ENCODE data around the gene FASN.

GRCh38 chr17:82035488-82035887 lies 62.5 kb downstream of the FASN start:
- TF ChIP-seq POLR2A (IDR thresholded peaks at IDR 0.05; ENCODE audit: low read depth, low read length) (no peak), EZH2 (IDR thresholded peaks at IDR 0.05; ENCODE audit: borderline replicate concordance, low read depth, low read length, severe bottlenecking) (no peak)
